Measurements from ENCODE around the gene KREMEN2.

DNA sequence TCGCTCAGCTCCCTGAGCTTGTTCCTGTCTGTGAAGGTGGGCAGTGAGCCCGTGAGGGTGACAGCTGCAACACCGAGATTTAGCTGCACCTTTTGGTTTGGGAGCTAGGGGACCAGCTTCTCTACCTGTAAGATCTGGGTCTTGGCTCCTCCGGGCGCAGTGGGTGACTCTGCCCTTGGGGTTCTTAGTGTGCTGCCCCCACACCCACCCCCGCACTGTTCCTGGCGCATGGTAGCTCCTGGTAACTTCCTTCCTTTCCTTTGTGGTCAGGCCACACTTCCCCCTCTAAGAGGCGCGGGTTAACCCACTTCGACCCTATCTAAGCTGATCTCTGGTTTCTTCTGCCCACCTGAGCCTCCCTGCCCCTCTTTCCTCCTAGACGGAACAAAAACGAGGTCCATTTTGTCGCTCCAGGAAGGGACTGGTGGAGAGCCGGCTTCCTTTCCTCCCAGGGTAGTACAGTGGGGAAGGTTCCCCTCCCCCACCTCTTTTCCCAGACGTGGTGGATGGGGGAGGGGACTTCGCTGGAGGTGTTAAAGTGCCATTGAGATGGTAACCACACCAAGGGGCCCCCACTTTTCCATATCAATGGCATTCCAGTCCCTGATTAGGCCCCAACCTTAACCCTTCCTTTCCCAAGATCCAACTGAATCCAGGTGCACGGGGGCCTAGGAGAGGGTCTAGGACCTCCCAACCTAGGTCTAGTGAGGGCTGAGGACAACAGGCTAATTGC is 44.0 kb downstream of the KREMEN2 start:
- TF ChIP-seq, protein P1, sequence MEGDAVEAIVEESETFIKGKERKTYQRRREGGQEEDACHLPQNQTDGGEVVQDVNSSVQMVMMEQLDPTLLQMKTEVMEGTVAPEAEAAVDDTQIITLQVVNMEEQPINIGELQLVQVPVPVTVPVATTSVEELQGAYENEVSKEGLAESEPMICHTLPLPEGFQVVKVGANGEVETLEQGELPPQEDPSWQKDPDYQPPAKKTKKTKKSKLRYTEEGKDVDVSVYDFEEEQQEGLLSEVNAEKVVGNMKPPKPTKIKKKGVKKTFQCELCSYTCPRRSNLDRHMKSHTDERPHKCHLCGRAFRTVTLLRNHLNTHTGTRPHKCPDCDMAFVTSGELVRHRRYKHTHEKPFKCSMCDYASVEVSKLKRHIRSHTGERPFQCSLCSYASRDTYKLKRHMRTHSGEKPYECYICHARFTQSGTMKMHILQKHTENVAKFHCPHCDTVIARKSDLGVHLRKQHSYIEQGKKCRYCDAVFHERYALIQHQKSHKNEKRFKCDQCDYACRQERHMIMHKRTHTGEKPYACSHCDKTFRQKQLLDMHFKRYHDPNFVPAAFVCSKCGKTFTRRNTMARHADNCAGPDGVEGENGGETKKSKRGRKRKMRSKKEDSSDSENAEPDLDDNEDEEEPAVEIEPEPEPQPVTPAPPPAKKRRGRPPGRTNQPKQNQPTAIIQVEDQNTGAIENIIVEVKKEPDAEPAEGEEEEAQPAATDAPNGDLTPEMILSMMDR (IDR thresholded peaks at IDR 0.05): no peak
- TF ChIP-seq POLR2A (IDR thresholded peaks at IDR 0.05): no peak

All from prostate gland (tissue), 2 donors.